Measurements from ENCODE around the gene TRMT10B.
"Not testable (repeated sequence)": the region's sequence is repeated elsewhere in the genome, so short reads cannot be mapped to it uniquely, and the experiment has no call there.

- TF ChIP-seq, protein P1, sequence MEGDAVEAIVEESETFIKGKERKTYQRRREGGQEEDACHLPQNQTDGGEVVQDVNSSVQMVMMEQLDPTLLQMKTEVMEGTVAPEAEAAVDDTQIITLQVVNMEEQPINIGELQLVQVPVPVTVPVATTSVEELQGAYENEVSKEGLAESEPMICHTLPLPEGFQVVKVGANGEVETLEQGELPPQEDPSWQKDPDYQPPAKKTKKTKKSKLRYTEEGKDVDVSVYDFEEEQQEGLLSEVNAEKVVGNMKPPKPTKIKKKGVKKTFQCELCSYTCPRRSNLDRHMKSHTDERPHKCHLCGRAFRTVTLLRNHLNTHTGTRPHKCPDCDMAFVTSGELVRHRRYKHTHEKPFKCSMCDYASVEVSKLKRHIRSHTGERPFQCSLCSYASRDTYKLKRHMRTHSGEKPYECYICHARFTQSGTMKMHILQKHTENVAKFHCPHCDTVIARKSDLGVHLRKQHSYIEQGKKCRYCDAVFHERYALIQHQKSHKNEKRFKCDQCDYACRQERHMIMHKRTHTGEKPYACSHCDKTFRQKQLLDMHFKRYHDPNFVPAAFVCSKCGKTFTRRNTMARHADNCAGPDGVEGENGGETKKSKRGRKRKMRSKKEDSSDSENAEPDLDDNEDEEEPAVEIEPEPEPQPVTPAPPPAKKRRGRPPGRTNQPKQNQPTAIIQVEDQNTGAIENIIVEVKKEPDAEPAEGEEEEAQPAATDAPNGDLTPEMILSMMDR (IDR thresholded peaks at IDR 0.05), result not testable (repeated sequence)
- TF ChIP-seq ZFX (IDR thresholded peaks at IDR 0.05; ENCODE audit: borderline replicate concordance), result not testable (repeated sequence)
These were observed 1.5 kb upstream of the TRMT10B start for GRCh38 chr9:37752112-37752511.

Measured in 22Rv1 (cell line).